Activated T-helper 17 cell treated with anti-CD3 and anti-CD28 coated beads, Interleukin-2, amount 50 U/mL, for 72 hours (primary cell): Measurements from ENCODE around the gene CUBN. TPM values are rescaled to one million over a fixed set of nuclear protein-coding genes. Genes with fewer than 3 reads are reported as not detected.

Source experiments
- ATAC-seq: fragments of 150-1000 bp; cut with Tn5 transposase; replicated peaks from 2 replicates; pipeline ENCODE4 v1.10.0; 2021; ENCODE audit warnings: mild to moderate bottlenecking, moderate library complexity
- H3K27ac Mint-ChIP-seq: one replicate; pipeline ENCODE4 v1.8.0; 2022; ENCODE audit warnings: mixed read lengths
- H3K27me3 Mint-ChIP-seq: one replicate; pipeline ENCODE4 v1.8.0; 2022; ENCODE audit warnings: mixed read lengths
- H3K36me3 Mint-ChIP-seq: one replicate; pipeline ENCODE4 v1.8.0; 2022; ENCODE audit warnings: low read depth, mild to moderate bottlenecking, mixed read lengths
- H3K4me1 Mint-ChIP-seq: one replicate; pipeline ENCODE4 v1.8.0; 2022; ENCODE audit warnings: mixed read lengths
- H3K4me3 Mint-ChIP-seq: one replicate; pipeline ENCODE4 v1.8.0; 2022; ENCODE audit warnings: mild to moderate bottlenecking, mixed read lengths
- H3K9me3 Mint-ChIP-seq: one replicate; pipeline ENCODE4 v1.8.0; 2022; ENCODE audit warnings: mixed read lengths
- total RNA-seq, 2 donors: library from RNA; stranded (reverse); gene quantifications; one replicate each; pipeline ENCODE4 v1.2.3, GENCODE V29; 2022

CUBN gene
- total RNA-seq, 2 donors from 2014 or later, result 0.41 to 0.45 TPM

GRCh38 chr10:17061418-17061817, 68.2 kb downstream of the CUBN start:
- no peaks in the 10 kb centered on the region for H3K36me3 Mint-ChIP-seq
- H3K9me3 Mint-ChIP-seq, result no peaks in the 10 kb centered on the region
- peak; percentile 39 for ATAC-seq
- no peak overlapping the region for H3K4me3 Mint-ChIP-seq
- H3K4me1 Mint-ChIP-seq, result peaks cover 8% of the 10 kb centered on the region
- no peaks in the 10 kb centered on the region for H3K27me3 Mint-ChIP-seq
- H3K27ac Mint-ChIP-seq, result peak overlapping the region; percentile 22

- ATAC-seq, result no peak
- no peak overlapping the region for H3K27ac Mint-ChIP-seq
- H3K9me3 Mint-ChIP-seq, result no peaks in the 10 kb centered on the region
Observed at GRCh38 chr10:17060289-17060688, 69.3 kb downstream of the CUBN start.

DNA sequence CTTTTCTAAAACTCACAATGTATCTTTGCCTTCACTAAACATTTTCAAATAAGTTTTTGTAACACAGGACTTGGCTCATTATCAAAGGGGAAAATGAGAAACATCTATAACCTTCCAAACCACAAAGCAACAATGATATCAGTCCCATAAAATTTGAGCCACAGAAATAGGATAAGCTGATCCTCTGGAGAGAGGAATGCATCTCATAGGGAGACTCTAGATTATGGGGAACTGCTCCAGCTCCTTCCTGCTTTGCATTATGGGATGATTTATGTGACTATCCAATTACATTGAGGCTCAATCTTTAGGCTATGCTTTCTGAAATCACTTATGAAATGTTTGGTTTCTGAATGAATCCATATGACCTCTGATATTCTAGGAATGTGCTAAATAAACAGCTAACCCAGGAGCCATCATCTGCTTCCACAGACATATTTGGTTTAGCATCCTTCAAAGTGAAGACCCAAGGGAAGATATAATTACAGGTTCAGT, 70.4 kb downstream of the CUBN start:
- no peak overlapping the region for H3K4me3 Mint-ChIP-seq
- H3K27me3 Mint-ChIP-seq, result no peaks in the 10 kb centered on the region
- no peak for ATAC-seq
- H3K9me3 Mint-ChIP-seq, result no peaks in the 10 kb centered on the region
- H3K27ac Mint-ChIP-seq, result no peak overlapping the region
- peaks cover 5% of the 10 kb centered on the region for H3K4me1 Mint-ChIP-seq
- H3K36me3 Mint-ChIP-seq, result no peaks in the 10 kb centered on the region

More at GRCh38 chr10:17060289-17060688, 69.3 kb downstream of the CUBN start:
- no peaks in the 10 kb centered on the region for H3K27me3 Mint-ChIP-seq
- no peak overlapping the region for H3K4me3 Mint-ChIP-seq
- peaks cover 5% of the 10 kb centered on the region for H3K4me1 Mint-ChIP-seq
- no peaks in the 10 kb centered on the region for H3K36me3 Mint-ChIP-seq

DNA sequence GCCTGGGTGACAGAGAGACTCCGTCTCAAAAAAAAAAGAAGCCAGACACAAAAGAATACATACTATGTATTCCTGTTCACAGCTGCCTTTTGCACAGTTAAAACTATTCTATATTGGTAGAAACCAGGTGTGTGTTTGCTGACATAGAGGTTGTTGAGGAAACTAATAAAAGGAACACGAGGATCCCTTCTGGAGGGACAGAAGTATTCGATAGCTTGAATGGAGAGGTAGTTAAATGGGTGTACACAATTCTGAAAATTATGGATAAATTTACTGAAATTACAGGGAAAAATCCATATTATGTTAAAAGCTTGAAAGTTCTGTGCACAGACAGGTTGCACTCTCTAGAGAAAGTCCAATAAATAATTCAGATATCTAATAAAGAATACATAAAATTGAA, 71.5 kb downstream of the CUBN start:
- Mint-ChIP-seq H3K4me1 (peaks cover 5% of the 10 kb centered on the region), H3K36me3 (no peaks in the 10 kb centered on the region), H3K4me3 (no peak overlapping the region), H3K27me3 (no peaks in the 10 kb centered on the region), H3K9me3 (no peaks in the 10 kb centered on the region), H3K27ac (no peak overlapping the region)
- ATAC-seq, result no peak

DNA sequence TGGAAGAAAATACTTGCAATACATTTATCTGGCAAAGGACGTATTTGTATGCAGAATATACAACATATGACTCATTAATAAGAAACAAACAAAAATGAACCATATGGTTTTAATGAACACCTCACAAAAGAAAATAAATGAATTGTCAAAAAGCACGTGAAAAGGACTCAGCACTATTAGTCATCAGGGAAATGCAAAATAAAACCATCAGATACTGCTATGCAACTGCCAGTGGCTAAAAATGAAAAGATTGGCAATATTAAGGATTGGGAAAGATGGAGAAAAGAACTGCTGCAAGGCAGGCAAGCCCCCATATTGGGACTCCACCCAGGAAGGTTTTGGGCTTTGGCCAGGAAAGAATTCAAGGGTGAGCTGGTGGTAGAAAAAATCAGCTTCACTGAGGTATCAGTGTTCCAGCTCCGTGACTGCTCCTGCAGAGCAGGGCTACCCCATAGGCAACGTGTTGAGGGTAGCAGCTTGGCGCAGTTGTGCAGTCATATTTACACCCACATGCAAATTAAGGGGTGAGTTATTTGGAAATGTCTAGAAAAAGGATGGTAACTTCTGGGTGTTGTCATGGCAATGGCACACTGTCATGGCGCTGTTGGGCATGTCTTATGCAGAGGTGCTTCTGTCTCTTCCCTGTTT, 72.7 kb downstream of the CUBN start:
- Mint-ChIP-seq H3K9me3 (no peaks in the 10 kb centered on the region), H3K4me3 (no peak overlapping the region), H3K27ac (no peak overlapping the region), H3K4me1 (peaks cover 5% of the 10 kb centered on the region), H3K36me3 (no peaks in the 10 kb centered on the region), H3K27me3 (no peaks in the 10 kb centered on the region)
- no peak for ATAC-seq

- Mint-ChIP-seq H3K4me3 (no peak overlapping the region), H3K27ac (no peak overlapping the region), H3K27me3 (no peaks in the 10 kb centered on the region), H3K4me1 (no peaks in the 10 kb centered on the region), H3K36me3 (no peaks in the 10 kb centered on the region), H3K9me3 (peaks cover 3% of the 10 kb centered on the region)
- ATAC-seq, result no peak
Observed at GRCh38 chr10:17053513-17053912, 76.1 kb downstream of the CUBN start.

DNA sequence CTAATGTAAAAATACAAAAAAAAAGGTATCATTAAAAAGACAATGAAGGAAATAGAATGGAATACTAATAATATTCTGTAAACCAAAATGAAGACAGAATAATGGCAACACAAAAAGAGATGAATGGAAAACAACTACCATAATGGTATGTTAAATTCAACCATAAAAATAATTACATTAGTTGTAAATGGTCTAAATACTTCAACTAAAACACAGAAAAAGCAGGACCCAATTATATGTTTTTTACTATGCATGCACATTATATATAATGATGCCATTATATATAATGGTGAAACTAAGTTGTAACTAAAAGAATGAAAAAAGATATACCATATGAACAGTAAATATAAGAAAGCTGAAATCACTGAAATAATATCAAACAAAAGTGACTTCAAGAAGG, 76.5 kb downstream of the CUBN start:
- ATAC-seq, result no peak
- Mint-ChIP-seq H3K27ac (no peak overlapping the region), H3K9me3 (peaks cover 3% of the 10 kb centered on the region), H3K27me3 (no peaks in the 10 kb centered on the region), H3K36me3 (no peaks in the 10 kb centered on the region), H3K4me3 (no peak overlapping the region), H3K4me1 (no peaks in the 10 kb centered on the region)

- H3K36me3 Mint-ChIP-seq, result no peaks in the 10 kb centered on the region
- H3K4me3 Mint-ChIP-seq, result no peak overlapping the region
- peaks cover 3% of the 10 kb centered on the region for H3K9me3 Mint-ChIP-seq
- ATAC-seq, result no peak
- no peaks in the 10 kb centered on the region for H3K4me1 Mint-ChIP-seq
- H3K27me3 Mint-ChIP-seq, result no peaks in the 10 kb centered on the region
- no peak overlapping the region for H3K27ac Mint-ChIP-seq
Observed at GRCh38 chr10:17051851-17052250, 77.8 kb downstream of the CUBN start.

DNA sequence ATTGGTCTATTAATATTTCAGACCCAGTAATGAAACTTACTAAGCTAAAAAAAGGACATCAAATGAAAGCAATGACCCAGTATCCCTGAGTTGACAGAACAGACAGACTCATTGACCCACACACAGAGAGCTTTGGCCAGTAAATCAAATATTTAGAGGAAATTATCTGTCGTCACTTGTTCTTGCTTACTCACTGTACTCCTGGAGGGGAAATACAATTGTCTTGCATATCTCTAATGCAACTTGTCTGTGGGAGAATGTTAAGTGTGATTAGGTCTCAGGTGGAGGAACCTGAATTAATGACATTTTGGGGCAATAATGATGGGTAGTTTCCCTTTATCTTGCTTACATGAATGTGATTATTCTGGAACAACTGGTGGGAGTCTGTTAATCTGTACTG, 80.4 kb downstream of the CUBN start:
- no peak for ATAC-seq
- H3K9me3 Mint-ChIP-seq, result peaks cover 3% of the 10 kb centered on the region
- H3K36me3 Mint-ChIP-seq, result no peaks in the 10 kb centered on the region
- H3K4me3 Mint-ChIP-seq, result no peak overlapping the region
- no peaks in the 10 kb centered on the region for H3K27me3 Mint-ChIP-seq
- no peaks in the 10 kb centered on the region for H3K4me1 Mint-ChIP-seq
- no peak overlapping the region for H3K27ac Mint-ChIP-seq

DNA sequence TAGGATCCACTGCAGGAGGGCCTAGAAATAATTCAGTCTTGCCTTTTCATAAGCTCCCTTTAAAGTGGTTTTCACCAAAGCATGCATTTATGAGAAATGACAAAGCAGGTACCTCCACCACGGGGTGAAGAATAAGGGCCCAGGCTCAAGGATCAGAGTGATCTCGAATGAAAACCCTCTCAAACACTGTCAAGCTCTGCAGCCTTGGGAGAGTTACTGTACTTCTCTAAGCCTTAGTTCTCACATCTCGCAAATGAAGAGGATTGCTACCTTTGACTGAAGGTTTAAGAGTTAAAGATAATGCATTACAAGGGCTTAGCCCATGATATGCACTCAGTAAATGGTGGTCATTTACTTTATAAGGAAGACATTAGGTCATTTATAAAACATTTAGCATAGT, 81.7 kb downstream of the CUBN start:
- H3K27me3 Mint-ChIP-seq, result no peaks in the 10 kb centered on the region
- H3K36me3 Mint-ChIP-seq, result no peaks in the 10 kb centered on the region
- H3K4me1 Mint-ChIP-seq, result no peaks in the 10 kb centered on the region
- no peak overlapping the region for H3K27ac Mint-ChIP-seq
- ATAC-seq, result no peak
- H3K4me3 Mint-ChIP-seq, result no peak overlapping the region
- peaks cover 3% of the 10 kb centered on the region for H3K9me3 Mint-ChIP-seq

GRCh38 chr10:17046989-17047388, 82.6 kb downstream of the CUBN start:
- ATAC-seq, result no peak
- Mint-ChIP-seq H3K9me3 (peaks cover 3% of the 10 kb centered on the region), H3K4me3 (no peak overlapping the region), H3K4me1 (no peaks in the 10 kb centered on the region), H3K36me3 (no peaks in the 10 kb centered on the region), H3K27ac (no peak overlapping the region), H3K27me3 (no peaks in the 10 kb centered on the region)

GRCh38 chr10:17043586-17043985, 86.0 kb downstream of the CUBN start:
- Mint-ChIP-seq H3K36me3 (no peaks in the 10 kb centered on the region), H3K27ac (no peak overlapping the region), H3K4me3 (no peak overlapping the region), H3K9me3 (no peaks in the 10 kb centered on the region), H3K27me3 (no peaks in the 10 kb centered on the region), H3K4me1 (no peaks in the 10 kb centered on the region)
- no peak for ATAC-seq

GRCh38 chr10:17041626-17042520, 87.7 kb downstream of the CUBN start:
- Mint-ChIP-seq H3K4me1 (no peaks in the 10 kb centered on the region), H3K36me3 (no peaks in the 10 kb centered on the region), H3K4me3 (no peak overlapping the region), H3K9me3 (no peaks in the 10 kb centered on the region), H3K27me3 (no peaks in the 10 kb centered on the region), H3K27ac (no peak overlapping the region)
- peak; percentile 40 for ATAC-seq

- H3K27ac Mint-ChIP-seq, result no peak overlapping the region
- peaks cover 5% of the 10 kb centered on the region for H3K4me1 Mint-ChIP-seq
- H3K27me3 Mint-ChIP-seq, result no peaks in the 10 kb centered on the region
- ATAC-seq, result no peak
- peaks cover 3% of the 10 kb centered on the region for H3K9me3 Mint-ChIP-seq
- H3K36me3 Mint-ChIP-seq, result no peaks in the 10 kb centered on the region
- H3K4me3 Mint-ChIP-seq, result no peak overlapping the region
Observed at GRCh38 chr10:17038627-17039026, 91.0 kb downstream of the CUBN start.

DNA sequence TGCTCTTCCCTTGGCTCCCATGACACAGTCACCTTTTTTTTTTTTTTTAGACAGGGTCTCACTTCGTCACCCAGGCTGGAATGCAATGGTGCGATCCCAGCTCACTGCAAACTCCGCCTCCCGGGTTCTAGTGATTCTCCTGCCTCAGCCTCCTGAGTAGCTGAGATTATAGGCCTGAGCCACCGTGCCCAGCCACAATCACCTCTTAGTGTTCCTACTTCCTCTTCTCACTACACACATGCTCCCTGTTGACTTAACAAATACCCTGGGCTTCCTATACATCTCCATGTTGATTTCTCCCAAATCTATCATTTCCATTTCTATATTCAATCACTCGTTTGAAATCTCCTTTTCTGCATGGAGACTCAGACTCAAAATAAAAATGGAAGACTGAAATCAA, 91.7 kb downstream of the CUBN start:
- Mint-ChIP-seq H3K27me3 (no peaks in the 10 kb centered on the region), H3K9me3 (peaks cover 3% of the 10 kb centered on the region), H3K4me1 (peaks cover 12% of the 10 kb centered on the region), H3K4me3 (no peak overlapping the region), H3K27ac (no peak overlapping the region), H3K36me3 (no peaks in the 10 kb centered on the region)
- no peak for ATAC-seq
